Measurements from ENCODE around the gene CSDE1. TPM values are rescaled to one million over a fixed set of nuclear protein-coding genes. Genes with fewer than 3 reads are reported as not detected.
A peak's percentile ranks its signal among the peaks of the same experiment; 100 is the strongest.

CSDE1 gene
- total RNA-seq, 8 experiments from 2014 or later: 343 to 800 (median 541) TPM

DNA sequence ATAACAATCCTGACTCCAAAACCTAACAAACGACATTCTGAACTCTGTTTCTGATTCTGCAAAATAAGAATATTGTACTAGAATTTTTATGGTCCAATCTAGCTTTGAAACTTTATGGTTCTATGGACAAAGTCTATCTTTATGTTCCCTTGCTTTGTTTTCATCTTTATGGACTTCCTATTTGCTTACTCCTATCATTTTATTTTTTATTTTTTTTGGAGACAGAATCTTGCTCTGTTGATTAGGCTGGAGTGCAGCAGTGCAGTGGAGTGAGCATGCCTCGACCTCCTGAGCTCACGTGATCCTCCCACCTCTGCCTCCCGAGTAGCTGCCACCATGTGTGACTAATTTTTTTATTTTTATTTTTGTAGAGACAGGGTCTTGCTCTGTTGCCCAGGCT, 44.8 kb downstream of the CSDE1 start:
- Histone ChIP-seq H3K4me1 (replicated peaks in 1 of 2) (peaks cover 7 to 19% of the 10 kb centered on the region in 2 donors), H3K27ac (no peak overlapping the region), H3K4me3 (no peak overlapping the region)
- WGBS, 10 experiments: 40 to 100% (median 89%) methylated on average over 1 to 4 of the region's 4 CpGs; no CpG with 5 or more reads in 1 of the 10 experiments
- in situ Hi-C loops (cut with MboI; ENCODE audit: low pct_unique_long_range_greater_than_20kb in 2 of 9, low sequenced_read_pairs in 9 of 9, unreplicated experiment in 9 of 9): no loop called here
- no peak for ATAC-seq (replicated peaks in 6 of 8)

DNA sequence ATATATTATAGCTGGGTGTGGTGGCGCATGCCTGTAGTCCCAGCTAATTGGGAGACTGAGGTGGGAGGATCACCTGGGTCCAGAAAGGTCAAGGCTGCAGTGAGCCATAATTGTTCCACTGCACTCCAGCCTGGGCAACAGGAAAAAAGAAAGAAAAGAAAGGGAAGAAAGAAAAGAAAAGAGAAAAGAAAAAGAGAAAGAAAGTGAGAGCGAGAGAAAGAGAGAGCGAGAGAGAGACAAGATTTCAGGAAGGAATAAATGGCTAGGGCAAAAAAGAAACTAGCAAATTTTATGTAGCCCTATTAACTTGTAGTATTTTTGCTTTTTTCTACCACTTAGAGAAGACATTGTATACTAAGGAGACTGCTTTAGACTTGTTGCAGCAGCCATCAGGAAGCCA, 47.4 kb downstream of the CSDE1 start:
- no peak for ATAC-seq (replicated peaks in 6 of 8)
- Histone ChIP-seq H3K27ac (no peak overlapping the region), H3K4me1 (replicated peaks in 1 of 2) (peaks cover 5 to 9% of the 10 kb centered on the region in 2 donors), H3K4me3 (no peak overlapping the region)
- 95 to 100% (median 97%) methylated on average over 2 to 3 of the region's 3 CpGs; no CpG with 5 or more reads in 2 of the 10 experiments for WGBS, 10 experiments
- in situ Hi-C loops (cut with MboI; ENCODE audit: low pct_unique_long_range_greater_than_20kb in 2 of 9, low sequenced_read_pairs in 9 of 9, unreplicated experiment in 9 of 9): no loop called here

DNA sequence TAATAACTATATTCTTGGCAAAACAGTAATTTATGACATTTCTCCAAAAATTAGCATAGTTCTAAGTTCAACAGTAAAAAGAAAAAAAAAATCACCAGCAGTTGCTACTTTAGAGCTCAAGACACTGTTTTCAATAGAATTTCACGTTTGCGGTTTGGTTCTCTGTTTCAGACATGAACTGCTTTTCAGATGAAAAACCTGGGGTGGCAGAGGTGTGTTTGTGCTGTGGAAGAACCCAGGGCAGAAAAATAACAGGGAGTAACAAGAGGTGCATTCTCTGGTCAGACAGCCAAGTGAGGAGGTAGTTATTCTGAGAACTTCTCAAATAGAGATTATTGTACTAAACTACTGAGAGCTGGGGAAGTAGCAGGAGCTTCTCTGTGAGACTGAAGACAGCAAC, 50.2 kb downstream of the CSDE1 start:
- in situ Hi-C loops (cut with MboI; ENCODE audit: low pct_unique_long_range_greater_than_20kb in 2 of 9, low sequenced_read_pairs in 9 of 9, unreplicated experiment in 9 of 9): no loop called here
- no peak for ATAC-seq (replicated peaks in 6 of 8)
- Histone ChIP-seq H3K4me3 (no peak overlapping the region), H3K4me1 (replicated peaks in 1 of 2) (no peaks in the 10 kb centered on the region), H3K27ac (no peak overlapping the region)
- 77 to 100% (median 92%) methylated on average over 2 of the region's 2 CpGs; no CpG with 5 or more reads in 2 of the 10 experiments for WGBS, 10 experiments

DNA sequence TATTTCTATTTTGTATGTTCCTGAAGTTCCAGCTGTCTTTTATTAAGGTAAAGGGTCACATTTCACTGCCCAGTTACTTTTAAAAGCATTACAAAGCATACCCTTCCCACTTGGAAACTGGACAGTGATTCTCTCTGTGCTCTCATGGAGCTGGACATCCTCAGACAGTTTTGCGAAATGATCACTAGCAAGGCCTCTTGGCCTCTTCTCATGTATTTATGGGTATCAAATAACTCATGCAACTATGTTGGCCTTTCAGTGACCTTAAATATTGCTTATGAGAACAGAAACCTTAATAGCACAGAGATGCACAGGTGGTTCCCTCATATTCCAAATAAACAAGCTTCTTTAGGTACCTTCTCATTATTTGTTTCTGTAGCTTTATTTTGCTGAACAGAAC, 54.5 kb downstream of the CSDE1 start:
- Histone ChIP-seq H3K27ac (no peak overlapping the region), H3K4me3 (no peak overlapping the region), H3K4me1 (replicated peaks in 1 of 2) (no peaks in the 10 kb centered on the region)
- ATAC-seq (replicated peaks in 6 of 8): peak in 1 of 8 experiments; percentile 73
- 43 to 100% (median 70%) methylated on average over 1 of the region's 1 CpG; no CpG with 5 or more reads in 2 of the 10 experiments for WGBS, 10 experiments
- in situ Hi-C loops (cut with MboI; ENCODE audit: low pct_unique_long_range_greater_than_20kb in 2 of 9, low sequenced_read_pairs in 9 of 9, unreplicated experiment in 9 of 9): no loop called here

DNA sequence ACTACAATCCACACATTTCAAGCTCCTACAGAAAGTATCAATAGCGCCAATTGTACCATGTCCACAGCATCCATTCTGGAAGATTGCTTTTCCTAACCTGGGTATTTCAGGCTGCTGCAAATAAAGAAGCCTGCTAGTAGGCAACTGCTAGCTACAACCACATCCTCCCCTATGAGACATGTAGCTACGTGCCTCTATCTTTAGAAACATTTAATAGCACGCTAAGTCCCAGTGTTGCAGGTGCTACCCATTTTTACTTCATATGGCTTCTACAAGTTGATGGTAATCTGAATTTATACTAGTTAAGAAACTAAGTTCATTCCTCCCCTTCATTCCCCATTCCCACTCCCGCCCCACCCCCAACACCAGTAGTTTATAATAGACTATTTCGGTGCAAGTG, 55.0 kb downstream of the CSDE1 start:
- no peak for ATAC-seq (replicated peaks in 6 of 8)
- in situ Hi-C loops (cut with MboI; ENCODE audit: low pct_unique_long_range_greater_than_20kb in 2 of 9, low sequenced_read_pairs in 9 of 9, unreplicated experiment in 9 of 9): no loop called here
- Histone ChIP-seq H3K27ac (no peak overlapping the region), H3K4me1 (replicated peaks in 1 of 2) (no peaks in the 10 kb centered on the region), H3K4me3 (no peak overlapping the region)
- WGBS, 10 experiments: 83 to 100% (median 98%) methylated on average over 1 to 5 of the region's 5 CpGs

DNA sequence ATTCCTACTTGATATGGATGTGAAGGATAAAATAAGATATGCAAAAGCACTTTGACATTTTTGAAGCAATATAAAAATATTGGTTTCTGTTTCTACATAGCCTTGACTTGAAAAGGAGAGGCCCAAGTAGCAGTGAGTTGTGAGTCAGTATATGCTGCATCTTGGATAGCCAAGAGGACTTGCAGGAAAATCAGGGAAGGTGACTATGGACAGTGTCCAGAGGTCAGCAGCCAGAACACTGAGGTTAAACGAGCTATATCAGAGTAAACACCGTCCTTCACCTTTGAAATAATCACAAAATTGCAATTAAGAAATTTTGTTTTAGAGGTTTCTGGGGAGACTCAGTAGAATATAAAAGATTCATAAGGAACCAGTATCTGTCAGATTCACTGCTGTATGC, 55.9 kb downstream of the CSDE1 start:
- H3K4me1 ChIP-seq (replicated peaks in 1 of 2): no peaks in the 10 kb centered on the region
- in situ Hi-C loops (cut with MboI; ENCODE audit: low pct_unique_long_range_greater_than_20kb in 2 of 9, low sequenced_read_pairs in 9 of 9, unreplicated experiment in 9 of 9): no loop called here
- H3K27ac ChIP-seq: no peak overlapping the region
- peak in 1 of 8 experiments; percentile 38 for ATAC-seq (replicated peaks in 6 of 8)
- 40 to 100% (median 72%) methylated on average over 1 to 2 of the region's 2 CpGs; no CpG with 5 or more reads in 1 of the 10 experiments for WGBS, 10 experiments
- H3K4me3 ChIP-seq: no peak overlapping the region

DNA sequence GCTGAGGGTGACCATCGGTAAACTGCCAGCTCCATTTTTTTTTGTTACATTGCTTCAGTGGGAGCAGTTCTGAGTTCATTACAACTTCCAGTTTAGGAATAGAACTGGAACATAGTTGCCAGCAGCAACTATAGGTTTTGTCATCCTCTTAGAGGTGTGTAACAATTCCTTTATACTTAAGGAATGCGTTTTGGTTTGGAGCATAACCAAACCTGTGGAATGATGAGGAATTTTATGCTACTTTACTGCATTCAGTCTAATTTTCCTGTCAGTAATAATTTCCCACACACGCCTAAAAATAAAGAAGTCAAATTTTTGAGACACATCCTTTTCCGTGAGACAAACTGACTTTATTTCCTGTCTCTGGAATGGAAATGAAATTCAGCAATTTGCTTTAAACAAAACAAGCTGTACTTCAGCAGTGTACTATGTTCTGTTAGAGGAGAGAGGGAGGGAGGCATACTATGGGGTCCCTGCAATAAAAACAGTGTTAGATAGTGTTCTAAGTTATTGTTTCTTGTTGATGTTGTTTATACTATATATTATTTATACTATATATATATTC, 57.7 kb downstream of the CSDE1 start:
- in situ Hi-C loops (cut with MboI; ENCODE audit: low pct_unique_long_range_greater_than_20kb in 2 of 9, low sequenced_read_pairs in 9 of 9, unreplicated experiment in 9 of 9): no loop called here
- Histone ChIP-seq H3K27ac (no peak overlapping the region), H3K4me3 (no peak overlapping the region), H3K4me1 (replicated peaks in 1 of 2) (no peaks in the 10 kb centered on the region)
- no peak for ATAC-seq (replicated peaks in 6 of 8)
- WGBS, 10 experiments: 0 to 79% (median 63%) methylated on average over 1 to 4 of the region's 4 CpGs; no CpG with 5 or more reads in 2 of the 10 experiments

DNA sequence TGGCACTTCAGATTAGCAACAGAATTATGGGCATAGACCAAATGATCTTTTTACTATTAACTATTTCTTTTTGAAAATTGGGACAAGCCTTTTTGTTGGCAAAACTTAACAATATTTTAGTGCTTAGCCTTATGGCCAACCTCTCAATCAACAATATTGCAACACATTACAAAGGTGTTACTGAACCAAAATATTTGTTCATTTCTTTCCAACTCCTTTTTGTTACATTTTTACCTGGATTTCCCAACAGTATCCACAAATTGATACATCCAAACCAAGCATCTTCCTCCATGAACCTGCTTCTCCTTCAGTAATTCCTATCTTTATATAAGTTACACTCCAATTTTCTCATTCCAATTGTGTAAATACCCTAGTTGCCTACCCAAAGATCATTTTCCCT, 61.0 kb downstream of the CSDE1 start:
- no peak overlapping the region for H3K27ac ChIP-seq
- no peak for ATAC-seq (replicated peaks in 6 of 8)
- H3K4me3 ChIP-seq: no peak overlapping the region
- in situ Hi-C loops (cut with MboI; ENCODE audit: low pct_unique_long_range_greater_than_20kb in 2 of 9, low sequenced_read_pairs in 9 of 9, unreplicated experiment in 9 of 9): loop anchor here in 1 of 9 experiments (25.0 kb wide), 1 partner anchor 735 kb away; no protein-coding TSS in a partner anchor
- no peaks in the 10 kb centered on the region for H3K4me1 ChIP-seq (replicated peaks in 1 of 2)

DNA sequence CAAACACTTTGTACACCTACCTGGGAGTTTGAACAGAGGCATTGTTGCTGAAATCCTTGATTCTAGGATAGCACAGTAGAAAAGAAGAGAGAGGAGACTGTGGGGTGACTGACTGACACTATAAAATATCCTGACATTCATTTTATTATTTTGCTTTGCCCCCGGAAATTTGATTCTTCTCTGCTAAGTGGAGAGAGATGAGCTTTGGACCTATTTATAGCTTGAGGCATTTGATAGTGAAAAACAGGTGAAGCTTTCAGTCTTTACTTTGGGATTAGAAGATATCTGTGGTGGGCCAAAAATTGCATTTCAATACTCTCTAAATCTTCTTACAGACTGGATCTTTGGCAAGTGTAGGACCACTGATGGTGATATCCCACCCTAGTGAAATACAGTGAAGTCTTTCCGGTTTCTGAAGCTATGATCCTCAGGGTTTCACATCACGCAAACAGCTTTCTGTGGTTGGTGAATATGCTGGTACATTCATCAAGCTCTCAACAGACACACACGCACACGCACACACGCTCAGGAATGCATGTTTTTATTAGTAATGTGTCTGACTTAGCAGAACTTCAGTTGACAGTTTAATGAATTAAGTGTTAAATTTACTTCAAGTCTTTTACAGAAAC, 62.2 kb downstream of the CSDE1 start, which contains the start of gene AMPD1:
TSS of gene AMPD1 (minus strand) at position 117 of the 629 bp plus-strand sequence. CDS start at position 42, 75 bp downstream.
- ATAC-seq (replicated peaks in 6 of 8): peak in 2 of 8 experiments; percentile 13 to 65
- 0 to 94% (median 60%) methylated on average over 1 to 6 of the region's 6 CpGs; no CpG with 5 or more reads in 1 of the 10 experiments for WGBS, 10 experiments

DNA sequence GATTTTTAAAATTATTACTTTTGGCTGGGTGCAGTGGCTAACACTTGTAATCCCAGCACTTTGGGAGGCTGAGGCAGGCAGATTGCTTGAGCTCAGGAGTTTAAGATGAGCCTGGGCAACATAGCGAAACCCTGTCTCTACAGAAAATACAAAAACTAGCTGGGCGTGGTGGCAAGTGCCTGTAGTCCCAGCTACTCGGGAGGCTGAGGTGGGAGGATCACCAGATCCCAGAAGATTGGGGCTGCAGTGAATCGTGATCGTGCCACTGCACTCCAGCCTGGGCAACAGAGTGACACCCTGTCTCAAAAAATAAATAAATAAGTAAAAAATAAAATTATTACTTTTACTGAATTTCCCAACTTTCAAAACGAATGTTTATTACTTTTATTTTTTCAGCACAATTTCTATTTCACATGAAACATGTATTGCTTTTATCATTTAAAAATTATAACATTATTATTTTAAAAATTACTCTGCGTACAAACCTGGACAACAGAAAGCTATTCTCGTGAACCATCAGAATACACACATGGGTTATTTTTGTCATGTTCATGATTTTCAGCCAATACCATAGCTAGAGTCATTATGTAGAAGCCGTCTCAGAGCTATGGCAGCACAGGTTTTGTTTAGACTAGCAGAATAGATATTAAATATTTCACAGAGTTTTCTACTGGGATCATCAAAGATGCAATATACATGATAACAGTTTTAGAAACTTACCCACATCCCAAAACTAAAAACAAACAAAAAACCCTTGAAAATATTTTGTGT, 63.1 kb downstream of the CSDE1 start:
- no peak overlapping the region for H3K27ac ChIP-seq
- ATAC-seq (replicated peaks in 6 of 8): no peak
- no peaks in the 10 kb centered on the region for H3K4me1 ChIP-seq (replicated peaks in 1 of 2)
- in situ Hi-C loops (cut with MboI; ENCODE audit: low pct_unique_long_range_greater_than_20kb in 2 of 9, low sequenced_read_pairs in 9 of 9, unreplicated experiment in 9 of 9): loop anchor here in 1 of 9 experiments (25.0 kb wide), 1 partner anchor 732 kb away; no protein-coding TSS in a partner anchor
- WGBS, 10 experiments: 66 to 90% (median 77%) methylated on average over 4 to 9 of the region's 9 CpGs
- H3K4me3 ChIP-seq: no peak overlapping the region

More for the DNA sequence above, 62.2 kb downstream of the CSDE1 start, which contains the start of gene AMPD1:
- H3K4me1 ChIP-seq (replicated peaks in 1 of 2): no peaks in the 10 kb centered on the region
- H3K4me3 ChIP-seq: no peak within 1 kb of the TSS
- H3K27ac ChIP-seq: no peak within 1 kb of the TSS
- in situ Hi-C loops (cut with MboI; ENCODE audit: low pct_unique_long_range_greater_than_20kb in 2 of 9, low sequenced_read_pairs in 9 of 9, unreplicated experiment in 9 of 9): loop anchor here in 1 of 9 experiments (25.0 kb wide), 1 partner anchor 733 kb away; no protein-coding TSS in a partner anchor

DNA sequence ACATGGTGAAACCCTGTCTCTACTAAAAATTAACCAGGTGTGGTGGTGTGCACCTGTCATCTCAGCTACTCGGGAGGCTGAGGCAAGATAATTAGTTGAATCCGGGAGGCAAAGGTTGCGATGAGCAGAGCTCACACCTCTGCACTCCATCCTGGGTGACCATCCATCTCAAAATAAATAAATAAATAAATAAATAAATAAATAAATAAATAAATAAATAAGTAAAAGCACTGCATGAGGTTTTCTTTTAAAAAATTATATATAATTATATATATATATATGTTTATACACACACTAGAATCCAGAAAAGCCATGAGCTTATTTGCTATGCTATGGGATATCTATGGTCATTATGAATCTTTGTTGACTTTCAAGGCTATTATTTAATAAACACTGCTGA, 64.8 kb downstream of the CSDE1 start:
- H3K4me3 ChIP-seq: no peak overlapping the region
- 32 to 100% (median 89%) methylated on average over 2 to 3 of the region's 3 CpGs; no CpG with 5 or more reads in 3 of the 10 experiments for WGBS, 10 experiments
- no peak for ATAC-seq (replicated peaks in 6 of 8)
- no peak overlapping the region for H3K27ac ChIP-seq
- H3K4me1 ChIP-seq (replicated peaks in 1 of 2): no peaks in the 10 kb centered on the region
- in situ Hi-C loops (cut with MboI; ENCODE audit: low pct_unique_long_range_greater_than_20kb in 2 of 9, low sequenced_read_pairs in 9 of 9, unreplicated experiment in 9 of 9): loop anchor here in 1 of 9 experiments (25.0 kb wide), 1 partner anchor 731 kb away; no protein-coding TSS in a partner anchor

DNA sequence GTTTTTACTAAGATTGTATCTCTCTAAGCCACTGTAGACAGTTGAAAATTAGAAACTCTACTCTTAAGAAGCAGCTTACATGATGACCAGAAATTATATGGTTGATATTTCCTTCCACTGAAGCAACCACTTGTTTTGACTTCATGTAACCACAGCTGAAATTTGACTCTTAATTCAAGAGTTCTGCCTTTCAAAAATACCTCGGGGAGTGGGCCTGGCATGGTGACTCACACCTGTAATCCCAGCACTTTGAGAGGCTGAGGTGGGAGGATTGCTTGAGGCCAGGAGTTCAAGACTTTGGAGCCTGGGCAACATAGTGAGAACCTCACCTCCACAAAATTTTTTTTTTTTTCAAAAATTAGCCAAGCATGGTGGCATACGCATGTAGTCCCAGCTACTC, 66.7 kb downstream of the CSDE1 start:
- Histone ChIP-seq H3K4me3 (no peak overlapping the region), H3K4me1 (replicated peaks in 1 of 2) (no peaks in the 10 kb centered on the region), H3K27ac (no peak overlapping the region)
- ATAC-seq (replicated peaks in 6 of 8): no peak
- in situ Hi-C loops (cut with MboI; ENCODE audit: low pct_unique_long_range_greater_than_20kb in 2 of 9, low sequenced_read_pairs in 9 of 9, unreplicated experiment in 9 of 9): loop anchor here in 1 of 9 experiments (25.0 kb wide), 1 partner anchor 729 kb away; no protein-coding TSS in a partner anchor
- 25 to 88% (median 71%) methylated on average over 1 to 2 of the region's 2 CpGs; no CpG with 5 or more reads in 4 of the 10 experiments for WGBS, 10 experiments

DNA sequence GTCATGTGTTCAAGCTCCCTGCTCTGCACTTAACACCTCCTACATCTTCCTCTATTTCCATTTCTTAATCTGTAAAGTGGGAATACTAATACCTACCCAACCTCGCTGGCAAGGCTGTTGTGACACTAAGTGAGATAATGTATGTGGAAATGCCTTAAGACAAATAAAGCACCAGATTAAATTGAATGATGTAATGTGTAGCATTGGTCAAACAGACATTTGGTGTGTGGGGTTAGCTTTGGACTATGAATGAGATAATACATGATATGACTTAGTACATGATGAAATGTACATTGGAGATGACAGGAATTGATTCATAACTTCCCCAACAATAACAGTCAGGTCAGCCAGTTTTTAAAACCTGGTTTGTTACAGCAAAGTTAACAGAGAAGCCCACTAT, 67.6 kb downstream of the CSDE1 start:
- no peaks in the 10 kb centered on the region for H3K4me1 ChIP-seq (replicated peaks in 1 of 2)
- H3K4me3 ChIP-seq: no peak overlapping the region
- in situ Hi-C loops (cut with MboI; ENCODE audit: low pct_unique_long_range_greater_than_20kb in 2 of 9, low sequenced_read_pairs in 9 of 9, unreplicated experiment in 9 of 9): loop anchor here in 1 of 9 experiments (25.0 kb wide), 1 partner anchor 728 kb away; no protein-coding TSS in a partner anchor
- H3K27ac ChIP-seq: no peak overlapping the region
- 14 to 82% (median 48%) methylated on average over 1 of the region's 1 CpG; no CpG with 5 or more reads in 2 of the 10 experiments for WGBS, 10 experiments
- ATAC-seq (replicated peaks in 6 of 8): no peak
